ENCODE results near the gene MYEOV.

DNA sequence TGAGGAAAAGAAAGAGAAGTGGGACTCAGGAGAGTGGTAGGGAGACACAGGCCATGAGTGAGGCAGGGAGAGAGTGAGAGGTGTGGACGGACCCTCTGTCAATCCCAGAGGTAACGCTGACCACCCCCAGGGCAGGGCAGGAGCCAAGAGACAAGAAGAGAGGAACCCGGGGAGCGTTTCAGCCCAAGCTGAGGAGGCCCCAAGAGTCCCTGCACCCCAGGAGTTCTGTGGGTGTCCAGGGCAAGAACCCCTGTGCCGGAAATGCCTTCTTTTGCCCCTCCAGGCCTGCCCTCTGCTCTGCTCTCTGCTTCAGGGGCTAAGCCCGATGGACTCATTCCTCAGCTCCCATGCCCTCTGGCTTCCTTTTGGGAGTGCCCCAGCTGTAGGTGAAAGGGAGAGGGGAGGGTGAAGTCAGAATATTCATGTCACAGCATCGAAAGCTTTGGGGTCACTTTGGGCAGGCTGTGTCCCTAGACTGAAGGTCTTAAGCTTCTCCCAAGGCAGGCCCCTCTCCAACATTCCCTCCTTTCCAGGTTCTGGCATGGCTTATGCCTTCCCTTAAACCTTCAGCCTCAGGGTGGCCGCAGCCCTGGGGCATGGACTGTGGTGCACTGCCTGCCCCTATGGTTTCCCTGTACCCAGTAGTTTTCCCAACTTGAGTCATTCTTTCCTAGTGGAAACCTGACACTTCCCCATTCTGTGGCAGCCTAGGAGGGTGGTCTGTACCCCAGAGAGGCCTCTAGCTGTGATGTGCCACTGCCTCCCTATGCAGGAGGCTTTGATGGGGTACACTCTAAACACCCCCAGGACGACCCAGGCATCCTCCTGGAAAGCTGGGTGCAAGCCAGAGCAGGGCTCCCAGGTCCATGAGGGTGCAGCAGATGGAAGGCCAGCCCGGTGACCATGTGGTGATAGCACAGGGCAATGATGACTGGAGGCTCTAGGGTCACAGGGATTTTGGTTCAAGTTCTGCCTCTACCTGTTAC, 27.1 kb downstream of the MYEOV start:
- TF ChIP-seq REPIN1 (tag by site-specific recombination; IDR thresholded peaks at IDR 0.05; ENCODE audit: low read depth) (no peak), KLF10 (tag by site-specific recombination; IDR thresholded peaks at IDR 0.05) (no peak), SP3 (tag by site-specific recombination; IDR thresholded peaks at IDR 0.05) (no peak), ZNF37A (tag by site-specific recombination; IDR thresholded peaks at IDR 0.05) (no peak), ZFP69B (tag by site-specific recombination; IDR thresholded peaks at IDR 0.05) (no peak), ZNF223 (tag by site-specific recombination; IDR thresholded peaks at IDR 0.05) (no peak)
- TF ChIP-seq, protein P1, sequence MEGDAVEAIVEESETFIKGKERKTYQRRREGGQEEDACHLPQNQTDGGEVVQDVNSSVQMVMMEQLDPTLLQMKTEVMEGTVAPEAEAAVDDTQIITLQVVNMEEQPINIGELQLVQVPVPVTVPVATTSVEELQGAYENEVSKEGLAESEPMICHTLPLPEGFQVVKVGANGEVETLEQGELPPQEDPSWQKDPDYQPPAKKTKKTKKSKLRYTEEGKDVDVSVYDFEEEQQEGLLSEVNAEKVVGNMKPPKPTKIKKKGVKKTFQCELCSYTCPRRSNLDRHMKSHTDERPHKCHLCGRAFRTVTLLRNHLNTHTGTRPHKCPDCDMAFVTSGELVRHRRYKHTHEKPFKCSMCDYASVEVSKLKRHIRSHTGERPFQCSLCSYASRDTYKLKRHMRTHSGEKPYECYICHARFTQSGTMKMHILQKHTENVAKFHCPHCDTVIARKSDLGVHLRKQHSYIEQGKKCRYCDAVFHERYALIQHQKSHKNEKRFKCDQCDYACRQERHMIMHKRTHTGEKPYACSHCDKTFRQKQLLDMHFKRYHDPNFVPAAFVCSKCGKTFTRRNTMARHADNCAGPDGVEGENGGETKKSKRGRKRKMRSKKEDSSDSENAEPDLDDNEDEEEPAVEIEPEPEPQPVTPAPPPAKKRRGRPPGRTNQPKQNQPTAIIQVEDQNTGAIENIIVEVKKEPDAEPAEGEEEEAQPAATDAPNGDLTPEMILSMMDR (tag by site-specific recombination; IDR thresholded peaks at IDR 0.05): no peak

Measured in HEK293 (cell line).